Thymus (tissue), 11 donors: Measurements from ENCODE around the gene ANKS1A. TPM values are rescaled to one million over a fixed set of nuclear protein-coding genes. Genes with fewer than 3 reads are reported as not detected.
"Not testable (repeated sequence)": the region's sequence is repeated elsewhere in the genome, so short reads cannot be mapped to it uniquely, and the experiment has no call there.

ENCODE experiments used
- DNase-seq, 9 donors: peaks; one replicate each; pipeline ENCODE4 v3.0.0-alpha.2; 2013; ENCODE audit warnings: low spot score in 9 of 9, low read depth in 6 of 9, missing footprints in 1 of 9
- H3K27ac ChIP-seq, 2 donors: one replicate each; pipeline ENCODE4 v1.5.1; 2013; ENCODE audit warnings: control low read depth in 1 of 2, low read depth in 1 of 2, low read length in 1 of 2, mild to moderate bottlenecking in 1 of 2, moderate library complexity in 1 of 2
- H3K27me3 ChIP-seq, 2 donors: one replicate each; pipeline ENCODE4 v1.5.1; 2013; ENCODE audit warnings: low read length in 1 of 2; ENCODE audit not compliant: control insufficient read depth in 2 of 2, insufficient read depth in 1 of 2
- H3K36me3 ChIP-seq, 2 donors: one replicate each; pipeline ENCODE4 v1.5.1; 2013; ENCODE audit warnings: low read length in 1 of 2, mild to moderate bottlenecking in 1 of 2, moderate library complexity in 1 of 2; ENCODE audit not compliant: control insufficient read depth in 2 of 2, insufficient read depth in 2 of 2
- H3K4me1 ChIP-seq, 2 donors: one replicate each; pipeline ENCODE4 v1.5.1; 2013; ENCODE audit warnings: low read length in 2 of 2; ENCODE audit not compliant: control insufficient read depth in 2 of 2, insufficient read depth in 2 of 2
- H3K4me3 ChIP-seq, 2 donors: one replicate each; pipeline ENCODE4 v1.5.1; 2013; ENCODE audit warnings: low read length in 2 of 2, control low read depth in 1 of 2, mild to moderate bottlenecking in 1 of 2
- H3K9me3 ChIP-seq, 2 donors: one replicate each; pipeline ENCODE4 v1.5.1; 2013; ENCODE audit warnings: low read length in 1 of 2, mild to moderate bottlenecking in 1 of 2; ENCODE audit not compliant: control insufficient read depth in 2 of 2, insufficient read depth in 1 of 2
- WGBS: extraction: QIAGEN DNeasy Blood & Tissue Kit; methylation state at CpG from one replicate; pipeline ENCODE4 v1.1.7; 2013; 5-methylcytosine and 5-hydroxymethylcytosine counted together
- polyA plus RNA-seq: library from polyadenylated mRNA; stranded (reverse); fragments of 200-250 nt; gene quantifications from one replicate; pipeline ENCODE4 v1.2.3, GENCODE V29; 2013
- total RNA-seq: library from RNA; stranded (reverse); fragments of 120-200 nt; gene quantifications from one replicate; pipeline ENCODE4 v1.2.4, GENCODE V29; 2013
- donor health status: healthy.

ANKS1A gene
- total and polyA plus RNA-seq, 2 donors, result 6.9 to 7.7 TPM

- H3K27ac ChIP-seq, H3K9me3 ChIP-seq, H3K4me3 ChIP-seq, DNase-seq, H3K36me3 ChIP-seq: not testable (repeated sequence)
- 89% methylated on average over 3 of the region's 3 CpGs for WGBS
- H3K27me3 ChIP-seq, result peaks cover 15 to 28% of the 10 kb centered on the region in 2 donors
- H3K4me1 ChIP-seq, result peaks cover 0 to 15% of the 10 kb centered on the region in 2 donors
These were observed 249.1 kb downstream of the ANKS1A start for GRCh38 chr6:35138191-35138590.

- Histone ChIP-seq H3K9me3 (no peaks in the 10 kb centered on the region), H3K27me3 (peaks cover 15 to 28% of the 10 kb centered on the region in 2 donors), H3K36me3 (no peaks in the 10 kb centered on the region), H3K27ac (no peak overlapping the region), H3K4me3 (no peak overlapping the region), H3K4me1 (peaks cover 0 to 15% of the 10 kb centered on the region in 2 donors)
- DNase-seq, result no peak
- 98% methylated on average over 2 of the region's 2 CpGs for WGBS
These were observed 250.4 kb downstream of the ANKS1A start for GRCh38 chr6:35139470-35139869.

GRCh38 chr6:35139924-35140638, 251.0 kb downstream of the ANKS1A start:
- H3K27me3 ChIP-seq, result peaks cover 15 to 28% of the 10 kb centered on the region in 2 donors
- DNase-seq, result peak in 8 of 9 donors; percentile 29 to 76 (median 64)
- no peak overlapping the region for H3K27ac ChIP-seq
- H3K9me3 ChIP-seq, result no peaks in the 10 kb centered on the region
- H3K36me3 ChIP-seq, result no peaks in the 10 kb centered on the region
- H3K4me1 ChIP-seq, result peaks cover 0 to 15% of the 10 kb centered on the region in 2 donors
- H3K4me3 ChIP-seq, result no peak overlapping the region
- WGBS, result 49% methylated on average over 17 of the region's 17 CpGs

- Histone ChIP-seq H3K27ac (no peak overlapping the region), H3K27me3 (peaks cover 15 to 28% of the 10 kb centered on the region in 2 donors), H3K4me1 (peaks cover 0 to 15% of the 10 kb centered on the region in 2 donors), H3K4me3 (peak overlapping the region in 1 of 2 donors; percentile 41), H3K9me3 (no peaks in the 10 kb centered on the region), H3K36me3 (no peaks in the 10 kb centered on the region)
- DNase-seq, result no peak
- 25% methylated on average over 15 of the region's 15 CpGs for WGBS
These were observed 251.6 kb downstream of the ANKS1A start for GRCh38 chr6:35140639-35141006.

Other genes with a start within 250 kb of the ANKS1A start
- gene ILRUN, start 192.5 kb upstream of the ANKS1A start, total RNA-seq, result 17.4 TPM
- gene ILRUN, start 192.5 kb upstream of the ANKS1A start, polyA plus RNA-seq, result 35.5 TPM
- 142 TPM for gene SNRPC, start 131.8 kb upstream of the ANKS1A start, total RNA-seq
- 100 TPM for gene SNRPC, start 131.8 kb upstream of the ANKS1A start, polyA plus RNA-seq
- gene BLTP3A, start 97.2 kb upstream of the ANKS1A start, total RNA-seq, result 4.2 TPM
- 3.9 TPM for gene BLTP3A, start 97.2 kb upstream of the ANKS1A start, polyA plus RNA-seq
- 34.8 TPM for gene TAF11, start 1.2 kb upstream of the ANKS1A start, total RNA-seq
- gene TAF11, start 1.2 kb upstream of the ANKS1A start, polyA plus RNA-seq, result 62.4 TPM